HCT116 (cell line): ENCODE measurements around the gene OR1F1. TPM values are rescaled to one million over a fixed set of nuclear protein-coding genes. Genes with fewer than 3 reads are reported as not detected.

Experiments
- ATAC-seq: fragments of 200-7000 bp; cut with Tn5 transposase; 2 replicates; pipeline ENCODE4 v1.9.1; 2020; ENCODE audit warnings: mild to moderate bottlenecking, moderate library complexity
- BruUV-seq: library from RNA; stranded (reverse); fragments of 400-500 nt; replicated peaks from 2 replicates; lab custom pipeline; 2021; lab: Mats Ljungman, UMichigan
- CTCF ChIA-PET: fragments of 300-600 bp; sonication (Branson Sonifier 250); formaldehyde crosslinking; loops from one replicate; lab custom pipeline; 2021; ENCODE audit warnings: antibody characterized with exemption; lab: Charles Lee
- POLR2A ChIA-PET: fragments of 300-600, 350-600 bp; sonication (Branson Sonifier 250); formaldehyde crosslinking; loops from one replicate; lab custom pipeline; 2021; ENCODE audit warnings: antibody characterized with exemption; lab: Charles Lee
- RAD21 ChIA-PET, 2 experiments: fragments of 300-600 bp; sonication (Branson Sonifier 250); formaldehyde crosslinking; loops; one replicate each; lab custom pipeline; 2023; ENCODE audit warnings: low total read pairs in 2 of 2; ENCODE audit not compliant: uncharacterized antibody in 2 of 2, unreplicated experiment in 2 of 2, low non-redundant PET in 1 of 2; lab: Charles Lee
- DNase-seq: peaks from one replicate; pipeline ENCODE4 v3.0.0-alpha.2; 2010; ENCODE audit warnings: low read depth, low spot score
- H2AFZ ChIP-seq: fragments of 200-600 bp; shearing (Covaris generic), sonication (generic); 2 replicates; pipeline ENCODE4 v1.6.1; 2017; ENCODE audit warnings: low read depth, mixed run types, mixed read lengths, antibody characterized with exemption, low read length; ENCODE audit not compliant: poor library complexity, severe bottlenecking
- H3K27ac ChIP-seq: 2 replicates; pipeline ENCODE4 v1.5.1; 2012; ENCODE audit warnings: low read depth, low read length
- H3K27me3 ChIP-seq: fragments of 200-600 bp; sonication (generic); 2 replicates; pipeline ENCODE4 v1.6.1; 2016; ENCODE audit warnings: mixed run types, low read length, mixed read lengths; ENCODE audit not compliant: insufficient read depth
- H3K36me3 ChIP-seq, 2 experiments: fragments of 200-500 bp in 1 of 2; fragments of 200-600 bp in 1 of 2; sonication (Bioruptor generic) in 1 of 2; sonication (generic) in 1 of 2; 2 replicates each; pipeline versions ENCODE4 v1.5.1 to v1.6.1; 2014 to 2016; ENCODE audit warnings: low read length in 2 of 2, inconsistent platforms in 1 of 2, mixed read lengths in 1 of 2, mixed run types in 1 of 2; ENCODE audit not compliant: insufficient read depth in 2 of 2, control insufficient read depth in 1 of 2
- H3K4me1 ChIP-seq, 2 experiments: fragments of 200-600 bp in 1 of 2; sonication (generic) in 1 of 2; 2 replicates each; pipeline versions ENCODE4 v1.5.1 to v1.6.1; 2012 to 2017; ENCODE audit warnings: low read length in 2 of 2, inconsistent platforms in 1 of 2, mild to moderate bottlenecking in 1 of 2, mixed read lengths in 1 of 2, mixed run types in 1 of 2, moderate library complexity in 1 of 2; ENCODE audit not compliant: insufficient read depth in 2 of 2, control insufficient read depth in 1 of 2
- H3K4me2 ChIP-seq: fragments of 200-600 bp; sonication (generic); 2 replicates; pipeline ENCODE4 v1.6.1; 2017; ENCODE audit warnings: mixed run types, low read length, mixed read lengths
- H3K4me3 ChIP-seq, 2 experiments: fragments of 200-600 bp in 1 of 2; sonication (generic) in 1 of 2; replicated peaks in 1 of 2; 2 replicates each; pipeline ENCODE4 v1.5.1; 2011 to 2016; ENCODE audit warnings: low read length in 2 of 2, control low read depth in 1 of 2, low read depth in 1 of 2, mild to moderate bottlenecking in 1 of 2, mixed read lengths in 1 of 2, mixed run types in 1 of 2
- H3K79me2 ChIP-seq: fragments of 200-600 bp; sonication (generic); 2 replicates; pipeline ENCODE4 v1.6.1; 2017; ENCODE audit warnings: mild to moderate bottlenecking, mixed run types, low read length, moderate library complexity, mixed read lengths; ENCODE audit not compliant: insufficient read depth
- H3K9ac ChIP-seq: fragments of 200-600 bp; sonication (generic); 2 replicates; pipeline ENCODE4 v1.6.1; 2016; ENCODE audit warnings: low read length, mixed read lengths
- H3K9me2 ChIP-seq: fragments of 200-600 bp; sonication (generic), shearing (Covaris generic); 2 replicates; pipeline ENCODE4 v1.6.1; 2017; ENCODE audit warnings: mixed run types, mild to moderate bottlenecking, moderate library complexity; ENCODE audit not compliant: insufficient read depth
- H3K9me3 ChIP-seq, 2 experiments: fragments of 200-500 bp in 1 of 2; fragments of 200-600 bp in 1 of 2; sonication (Bioruptor generic) in 1 of 2; sonication (generic) in 1 of 2; 2 replicates each; pipeline ENCODE4 v1.6.1; 2014 to 2017; ENCODE audit warnings: low read length in 2 of 2, mixed read lengths in 2 of 2, inconsistent platforms in 1 of 2, low read depth in 1 of 2, mild to moderate bottlenecking in 1 of 2, mixed run types in 1 of 2, moderate library complexity in 1 of 2; ENCODE audit not compliant: control insufficient read depth in 1 of 2, insufficient read depth in 1 of 2
- H4K20me1 ChIP-seq: fragments of 200-600 bp; sonication (generic), shearing (Covaris generic); 2 replicates; pipeline ENCODE4 v1.6.1; 2017; ENCODE audit warnings: mixed run types, mild to moderate bottlenecking, moderate library complexity; ENCODE audit not compliant: insufficient read depth
- ATF3 ChIP-seq: IDR thresholded peaks from 2 replicates; pipeline ENCODE4 v1.6.1; 2012
- CBX3 ChIP-seq: IDR thresholded peaks from 2 replicates; pipeline ENCODE4 v1.6.1; 2012; ENCODE audit warnings: low read depth
- CEBPB ChIP-seq: IDR thresholded peaks from 2 replicates; pipeline ENCODE4 v1.6.1; 2012; ENCODE audit warnings: low read depth
- CTCF ChIP-seq, 3 experiments: fragments of 200-600 bp in 1 of 3; sonication (generic) in 1 of 3; IDR thresholded peaks in 2 of 3; conservative IDR thresholded peaks in 1 of 3; 2 replicates each; pipeline ENCODE4 v1.5.1; 2012 to 2017; ENCODE audit warnings: low read depth in 2 of 3, low read length in 2 of 3, antibody characterized with exemption in 1 of 3, borderline replicate concordance in 1 of 3, control low read depth in 1 of 3, mild to moderate bottlenecking in 1 of 3, mixed read lengths in 1 of 3, mixed run types in 1 of 3, moderate library complexity in 1 of 3; ENCODE audit not compliant: insufficient read depth in 1 of 3
- ELF1 ChIP-seq: IDR thresholded peaks from 2 replicates; pipeline ENCODE4 v1.6.1; 2012; ENCODE audit warnings: low read depth, borderline replicate concordance
- EZH2 ChIP-seq: fragments of 200-600 bp; sonication (generic); IDR thresholded peaks from 2 replicates; pipeline ENCODE4 v1.6.1; 2017; ENCODE audit warnings: antibody characterized with exemption, mixed run types
- EZH2phosphoT487 ChIP-seq: fragments of 200-600 bp; IDR thresholded peaks from 2 replicates; pipeline ENCODE4 v1.6.1; 2018; ENCODE audit warnings: antibody characterized with exemption, borderline replicate concordance
- FOSL1 ChIP-seq: IDR thresholded peaks from 2 replicates; pipeline ENCODE4 v1.6.1; 2012; ENCODE audit warnings: low read depth
- JUND ChIP-seq: IDR thresholded peaks from 2 replicates; pipeline ENCODE4 v1.6.1; 2012
- POLR2A ChIP-seq: IDR thresholded peaks from 2 replicates; pipeline ENCODE4 v1.7.0; 2011; ENCODE audit warnings: borderline replicate concordance; ENCODE audit not compliant: insufficient read depth, insufficient read length; ENCODE audit errors: extremely low read depth
- POLR2AphosphoS5 ChIP-seq: IDR thresholded peaks from 2 replicates; pipeline ENCODE4 v1.6.1; 2011; ENCODE audit warnings: mild to moderate bottlenecking, low read depth, low read length, moderate library complexity
- RAD21 ChIP-seq: IDR thresholded peaks from 2 replicates; pipeline ENCODE4 v1.6.1; 2012; ENCODE audit warnings: low read depth, mild to moderate bottlenecking
- REST ChIP-seq: IDR thresholded peaks from 2 replicates; pipeline ENCODE4 v1.6.1; 2012; ENCODE audit warnings: low read depth
- SIN3A ChIP-seq: IDR thresholded peaks from 2 replicates; pipeline ENCODE4 v1.6.1; 2012; ENCODE audit warnings: low read depth
- SP1 ChIP-seq: IDR thresholded peaks from 2 replicates; pipeline ENCODE4 v1.6.1; 2012; ENCODE audit warnings: low read depth
- SRF ChIP-seq: IDR thresholded peaks from 2 replicates; pipeline ENCODE4 v1.6.1; 2012; ENCODE audit warnings: low read depth
- TCF7L2 ChIP-seq: IDR thresholded peaks from 2 replicates; pipeline ENCODE4 v1.7.0; 2011; ENCODE audit warnings: borderline replicate concordance, inconsistent platforms; ENCODE audit not compliant: insufficient read depth, insufficient read length; ENCODE audit errors: extremely low read depth
- YY1 ChIP-seq: IDR thresholded peaks from 2 replicates; pipeline ENCODE4 v1.6.1; 2011; ENCODE audit warnings: low read length, low read depth, moderate library complexity, mild to moderate bottlenecking; ENCODE audit not compliant: insufficient replicate concordance; ENCODE audit errors: extremely low read depth
- ZFX ChIP-seq: fragments of 450-650 bp; IDR thresholded peaks from 2 replicates; pipeline ENCODE4 v1.6.1; 2017
- intact Hi-C: fragments of 100-400 bp; cut with micrococcal nuclease; formaldehyde crosslinking; loops from 2 replicates; pipeline ENCODE4 v1.10.0; 2022
- total RNA-seq: library from RNA; stranded (reverse); gene quantifications from one replicate; pipeline ENCODE4 v1.2.1, GENCODE V29; 2021; ENCODE audit not compliant: unreplicated experiment
- TF ChIP-seq, protein P1 (sequence below): IDR thresholded peaks from 2 replicates; pipeline ENCODE4 v1.6.1; 2011; ENCODE audit warnings: mild to moderate bottlenecking, low read length, moderate library complexity; ENCODE audit not compliant: insufficient replicate concordance; ENCODE audit errors: extremely low read depth

Gene OR1F1
- total RNA-seq, 1 experiment from 2014 or later, result not detected

GRCh38 chr16:3143189-3143588 is 44.8 kb upstream of the OR1F1 start:
- Histone ChIP-seq H3K4me1 (0 out of 4 replicates have a peak, but pooled peaks cover 0 to under 1% of the 10 kb centered on the region in 2 experiments), H3K79me2 (no peaks in the 10 kb centered on the region), H2AFZ (no peak overlapping the region), H3K4me3 (no peak overlapping the region), H3K27me3 (no peaks in the 10 kb centered on the region), H3K9me3 (no peaks in the 10 kb centered on the region), H3K4me2 (no peak overlapping the region), H3K27ac (no peak overlapping the region), H4K20me1 (no peaks in the 10 kb centered on the region), H3K9me2 (no peaks in the 10 kb centered on the region), H3K9ac (no peak overlapping the region), H3K36me3 (peaks cover 0 to 3% of the 10 kb centered on the region in 2 experiments; a peak in 1 of 4 replicates)
- TF ChIP-seq POLR2A (no peak), EZH2 (no peak), JUND (no peak), TCF7L2 (no peak), ZFX (no peak), POLR2AphosphoS5 (no peak), SIN3A (no peak), SP1 (no peak), ATF3 (no peak), CTCF (IDR thresholded peaks at IDR 0.05 in 2 of 3, conservative IDR thresholded peaks at IDR 0.05 in 1 of 3; ENCODE audit: borderline replicate concordance in 1 of 3, insufficient read depth in 1 of 3, low read depth in 2 of 3, low read length in 2 of 3) (no peak), EZH2phosphoT487 (no peak), SRF (no peak), CEBPB (no peak), CBX3 (no peak), YY1 (no peak), ELF1 (no peak), FOSL1 (no peak), REST (no peak), RAD21 (no peak)
- TF ChIP-seq, protein P1, sequence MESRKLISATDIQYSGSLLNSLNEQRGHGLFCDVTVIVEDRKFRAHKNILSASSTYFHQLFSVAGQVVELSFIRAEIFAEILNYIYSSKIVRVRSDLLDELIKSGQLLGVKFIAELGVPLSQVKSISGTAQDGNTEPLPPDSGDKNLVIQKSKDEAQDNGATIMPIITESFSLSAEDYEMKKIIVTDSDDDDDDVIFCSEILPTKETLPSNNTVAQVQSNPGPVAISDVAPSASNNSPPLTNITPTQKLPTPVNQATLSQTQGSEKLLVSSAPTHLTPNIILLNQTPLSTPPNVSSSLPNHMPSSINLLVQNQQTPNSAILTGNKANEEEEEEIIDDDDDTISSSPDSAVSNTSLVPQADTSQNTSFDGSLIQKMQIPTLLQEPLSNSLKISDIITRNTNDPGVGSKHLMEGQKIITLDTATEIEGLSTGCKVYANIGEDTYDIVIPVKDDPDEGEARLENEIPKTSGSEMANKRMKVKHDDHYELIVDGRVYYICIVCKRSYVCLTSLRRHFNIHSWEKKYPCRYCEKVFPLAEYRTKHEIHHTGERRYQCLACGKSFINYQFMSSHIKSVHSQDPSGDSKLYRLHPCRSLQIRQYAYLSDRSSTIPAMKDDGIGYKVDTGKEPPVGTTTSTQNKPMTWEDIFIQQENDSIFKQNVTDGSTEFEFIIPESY, result no peak
- POLR2A ChIA-PET, result interaction anchor here (1.3 kb wide), 1 partner anchor 8 kb away, joined by 6 read pairs; the partner anchor contains the start of gene ZNF213
- BruUV-seq, result no TSS peak
- DNase-seq (no peak), ATAC-seq (no peak)
- CTCF ChIA-PET, result interaction anchor here (1.1 to 2.9 kb wide), 2 partner anchors 14 to 111 kb away, joined by 3 to 12 read pairs; no protein-coding TSS in a partner anchor
- intact Hi-C loops, result no loop called here
- RAD21 ChIA-PET, result no interaction called here
